Epidermal melanocyte (primary cell): ENCODE data around the gene NBL1.
A peak's percentile ranks its signal among the peaks of the same experiment; 100 is the strongest.
"Not testable (repeated sequence)": the region's sequence is repeated elsewhere in the genome, so short reads cannot be mapped to it uniquely, and the experiment has no call there.

ENCODE experiments used
- DNase-seq: peaks from one replicate; pipeline ENCODE4 v3.0.0; 2011; ENCODE audit warnings: low spot score; ENCODE audit not compliant: insufficient read length

NBL1 gene

GRCh38 chr1:19621274-19621950 lies 22.7 kb upstream of the NBL1 start:
- DNase-seq = no peak

DNA sequence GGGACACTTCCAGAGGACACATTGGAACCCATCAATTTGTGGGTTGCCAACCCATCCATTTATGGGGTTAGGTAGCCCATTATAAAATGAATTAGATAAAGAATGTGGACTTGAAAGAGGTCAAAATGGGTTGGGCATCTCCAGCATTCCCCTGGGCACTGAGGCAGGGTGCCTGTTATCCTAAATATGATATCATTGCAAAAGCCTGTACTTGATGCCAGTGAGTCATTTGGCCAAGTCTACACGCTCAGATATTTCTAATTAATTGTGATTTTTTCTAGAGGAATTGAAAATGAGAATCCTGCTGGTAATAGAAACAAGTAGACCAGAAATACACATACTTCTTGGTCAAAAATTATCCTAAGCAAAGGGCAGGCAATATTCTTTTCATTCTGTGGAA lies 21.9 kb upstream of the NBL1 start:
- DNase-seq = no peak

- no peak for DNase-seq
These were observed 20.6 kb upstream of the NBL1 start for GRCh38 chr1:19623523-19623922.

DNA sequence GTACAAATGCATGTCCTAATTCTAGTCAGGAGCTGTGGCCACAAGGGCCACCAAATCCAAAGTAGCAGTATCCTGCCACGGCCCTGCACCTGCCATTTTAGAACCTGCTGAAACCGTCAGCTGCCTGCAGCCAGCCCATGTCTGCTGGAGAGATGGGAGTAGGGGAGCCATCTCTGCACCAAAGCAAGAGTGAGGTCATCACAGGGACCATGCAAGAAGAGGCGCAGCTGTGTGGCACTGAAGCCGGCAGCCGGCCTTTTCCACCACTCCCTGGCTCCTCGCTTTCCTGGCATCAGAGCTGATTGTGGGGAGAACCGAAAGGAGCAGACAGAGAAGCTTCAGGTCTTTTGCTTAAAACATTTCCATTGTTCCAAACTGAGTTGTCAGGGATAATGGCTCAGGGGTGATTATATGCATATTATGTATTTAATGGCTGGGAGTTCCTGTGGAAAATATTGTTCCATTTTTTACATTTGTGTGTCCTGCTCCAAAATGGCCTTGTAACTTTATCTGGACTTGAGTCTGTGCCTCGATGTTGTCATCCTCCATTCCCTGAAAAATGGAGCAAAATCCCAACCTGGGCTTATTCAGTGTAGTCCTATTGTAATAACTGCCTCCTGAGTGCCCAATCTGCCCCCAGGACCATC lies 18.7 kb upstream of the NBL1 start:
- DNase-seq = no peak

DNA sequence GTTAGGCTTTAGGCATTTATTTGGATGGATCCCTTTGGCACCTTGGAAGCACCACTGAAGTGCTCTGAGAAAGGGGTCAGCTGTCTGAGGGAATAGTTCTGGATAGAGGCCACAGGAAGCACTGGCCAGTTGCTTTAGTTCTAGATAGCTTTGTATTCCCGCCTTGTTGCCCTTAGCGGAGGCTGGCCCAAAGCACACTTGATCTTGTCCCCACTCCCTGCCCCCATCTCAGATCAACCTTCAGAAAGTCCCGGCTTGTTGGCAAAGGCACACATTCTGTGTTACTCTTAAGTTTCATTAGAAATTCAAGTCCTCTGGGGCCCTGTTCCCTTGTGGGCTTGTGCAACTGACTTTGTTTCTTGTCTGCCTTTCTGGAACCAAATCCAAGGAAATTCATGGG lies 15.2 kb upstream of the NBL1 start:
- DNase-seq = no peak

GRCh38 chr1:19629357-19629756 lies 14.8 kb upstream of the NBL1 start:
- no peak for DNase-seq

DNA sequence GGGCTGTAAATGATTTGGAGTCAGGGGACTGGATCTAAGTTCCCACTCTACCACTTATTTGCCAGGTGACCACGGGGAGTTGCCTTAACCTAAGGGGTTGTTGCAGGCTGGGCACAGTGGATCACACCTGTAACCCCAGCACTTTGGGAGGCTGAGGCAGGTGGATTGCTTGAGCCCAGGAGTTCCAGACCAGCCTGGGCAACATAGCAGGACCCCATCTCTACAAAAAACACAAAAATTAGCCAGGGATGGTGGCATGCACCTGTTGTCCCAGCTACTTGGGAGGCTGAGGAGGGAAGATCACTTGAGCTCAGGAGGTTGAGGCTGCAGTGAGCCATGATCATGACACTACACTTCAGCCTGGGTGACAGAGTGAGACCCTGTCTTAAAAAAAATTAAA lies 13.9 kb upstream of the NBL1 start:
- not testable (repeated sequence) for DNase-seq

GRCh38 chr1:19630720-19631395 lies 13.3 kb upstream of the NBL1 start:
- DNase-seq = no peak

DNA sequence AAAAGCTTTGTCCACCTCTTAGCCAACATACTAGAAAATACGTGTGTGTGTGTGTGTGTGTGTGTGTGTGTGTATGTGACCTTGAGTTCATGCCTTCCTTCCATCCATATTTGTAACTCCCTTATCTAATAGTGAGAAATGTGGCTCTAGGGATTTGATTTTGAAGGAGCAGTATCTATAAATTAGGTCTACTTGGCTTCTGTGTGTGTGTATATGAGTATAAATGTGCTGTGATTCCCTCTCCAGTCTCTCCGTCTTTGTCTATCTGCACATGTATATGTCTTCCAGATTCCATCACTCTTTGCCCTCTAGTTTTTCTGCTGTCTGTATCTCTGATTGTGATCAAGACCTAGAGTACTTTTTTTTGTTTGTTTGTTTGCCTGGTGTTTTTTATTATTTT lies 11.9 kb upstream of the NBL1 start:
- DNase-seq = no peak

DNA sequence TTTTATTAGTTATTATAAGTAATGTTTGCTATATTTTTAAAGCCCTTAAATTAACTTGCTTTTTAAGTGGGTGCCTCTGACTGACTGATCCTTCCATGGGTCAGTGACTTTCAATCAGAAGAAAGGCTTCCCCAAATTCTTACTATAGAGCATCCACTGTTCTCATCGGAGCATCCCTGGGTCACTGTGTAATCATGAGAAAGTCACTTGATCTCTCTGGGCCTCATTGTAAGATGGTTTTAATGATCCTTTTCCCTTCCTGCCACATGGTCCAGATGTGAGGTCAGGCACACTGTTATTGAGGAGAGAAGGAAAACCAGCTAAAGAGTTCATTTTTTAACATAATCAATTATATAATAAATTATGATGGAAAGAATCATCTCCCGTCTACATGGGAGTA lies 11.0 kb upstream of the NBL1 start:
- DNase-seq = peak; percentile 64

GRCh38 chr1:19635064-19635463 lies 9.0 kb upstream of the NBL1 start:
- DNase-seq = not testable (repeated sequence)

- peak; percentile 13 for DNase-seq
These were observed 8.5 kb upstream of the NBL1 start for GRCh38 chr1:19635646-19636045.

DNA sequence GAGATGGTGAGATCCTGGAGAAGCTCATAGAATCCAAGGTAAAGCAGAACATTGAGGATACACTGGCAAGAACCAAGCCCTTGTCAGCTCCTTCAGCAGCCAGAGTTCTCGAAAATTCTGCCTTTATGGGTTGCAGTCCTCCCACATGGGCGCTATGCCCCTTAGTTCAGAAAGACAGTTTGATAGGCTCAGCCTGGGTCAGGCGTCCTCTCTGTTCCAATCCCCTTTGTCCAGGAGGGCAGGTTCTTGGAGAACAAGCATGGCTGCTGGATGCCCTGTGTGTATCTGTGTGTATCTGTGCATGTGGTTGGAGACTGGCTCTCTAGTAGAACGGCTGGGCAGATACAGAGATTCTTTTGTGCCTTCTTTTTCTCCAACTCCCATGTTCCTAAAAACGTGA lies 8.0 kb upstream of the NBL1 start:
- DNase-seq = no peak

- not testable (repeated sequence) for DNase-seq
These were observed 7.4 kb upstream of the NBL1 start for GRCh38 chr1:19636749-19637148.

GRCh38 chr1:19637606-19638005 lies 6.5 kb upstream of the NBL1 start:
- no peak for DNase-seq

DNA sequence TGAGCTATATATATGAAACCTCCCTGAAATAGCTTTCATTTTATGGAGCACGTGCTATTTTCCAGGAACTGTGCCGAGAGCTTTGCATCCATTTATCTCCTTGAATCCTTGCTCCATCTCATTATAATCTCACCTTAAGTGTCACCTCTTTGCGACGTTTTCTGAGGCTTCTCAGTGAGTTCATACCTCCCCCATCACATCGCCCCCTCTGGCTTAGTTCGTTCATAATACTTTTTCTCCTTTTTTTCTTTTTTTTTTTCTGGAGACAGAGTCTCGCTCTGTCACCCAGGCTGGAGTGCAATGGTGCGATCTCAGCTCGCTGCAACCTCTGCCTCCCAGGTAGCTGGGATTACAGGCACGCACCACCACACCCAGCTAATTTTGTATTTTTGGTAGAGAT lies 4.9 kb upstream of the NBL1 start:
- not testable (repeated sequence) for DNase-seq

- peak; percentile 17 for DNase-seq
These were observed 4.1 kb upstream of the NBL1 start for GRCh38 chr1:19639999-19640362.

- peak; percentile 30 for DNase-seq
These were observed 3.5 kb upstream of the NBL1 start for GRCh38 chr1:19640363-19641316.

DNA sequence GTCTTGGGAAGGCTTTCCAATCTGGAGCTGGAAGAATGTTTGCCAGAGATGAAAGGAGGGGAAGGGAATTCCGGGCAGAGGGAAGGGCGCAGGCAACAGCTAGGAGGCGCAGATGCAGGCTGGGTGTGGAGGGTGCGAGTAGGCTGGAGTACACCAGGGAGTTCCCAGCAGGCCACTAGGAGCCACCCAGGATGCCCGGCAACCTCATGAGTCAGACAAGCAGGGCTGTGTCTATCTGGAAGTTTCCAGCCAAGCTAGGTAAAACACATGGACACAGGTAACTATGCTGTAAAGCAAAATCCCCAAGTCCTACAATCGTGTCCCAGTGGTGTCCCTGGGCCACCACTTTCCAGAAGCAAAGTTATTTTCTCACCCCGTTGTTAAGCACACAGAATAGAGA lies 990 bp upstream of the NBL1 start:
- DNase-seq = peak; percentile 15

GRCh38 chr1:19644395-19644680 lies 227 bp downstream of the NBL1 start:
- DNase-seq = peak; percentile 23

GRCh38 chr1:19644681-19645410 lies 735 bp downstream of the NBL1 start:
- peak; percentile 44 for DNase-seq
